Panc1 (cell line): Measurements from ENCODE around the gene BRD9. TPM values are rescaled to one million over a fixed set of nuclear protein-coding genes. Genes with fewer than 3 reads are reported as not detected.
A peak's percentile ranks its signal among the peaks of the same experiment; 100 is the strongest.
"Not testable (repeated sequence)": the region's sequence is repeated elsewhere in the genome, so short reads cannot be mapped to it uniquely, and the experiment has no call there.

Experiments used
- ATAC-seq: fragments of 200-7000 bp; cut with Tn5 transposase; 2 replicates; pipeline ENCODE4 v1.9.1; 2020; ENCODE audit warnings: mild to moderate bottlenecking, moderate library complexity
- BruUV-seq: library from RNA; stranded (reverse); fragments of 400-500 nt; replicated peaks from 2 replicates; lab custom pipeline; 2021; lab: Mats Ljungman, UMichigan
- CTCF ChIA-PET: fragments of 300-600 bp; sonication (Branson Sonifier 250); formaldehyde crosslinking; loops from one replicate; lab custom pipeline; 2022; ENCODE audit warnings: antibody characterized with exemption; lab: Charles Lee
- POLR2A ChIA-PET: fragments of 300-600 bp; sonication (Branson Sonifier 250); formaldehyde crosslinking; loops from one replicate; lab custom pipeline; 2022; ENCODE audit warnings: antibody characterized with exemption; lab: Charles Lee
- DNase-seq: peaks from one replicate; pipeline ENCODE4 v3.0.0-alpha.2; 2010; ENCODE audit warnings: low read depth, low spot score
- H3K27ac ChIP-seq: 2 replicates; pipeline ENCODE4 v1.5.1; 2011; ENCODE audit warnings: mild to moderate bottlenecking, low read length, inconsistent platforms
- H3K27me3 ChIP-seq: fragments of 200-500 bp; sonication (Bioruptor generic); 2 replicates; pipeline ENCODE4 v1.6.0; 2014; ENCODE audit warnings: low read length, inconsistent platforms; ENCODE audit not compliant: control insufficient read depth, insufficient read depth
- H3K36me3 ChIP-seq: fragments of 200-500 bp; sonication (Bioruptor generic); 2 replicates; pipeline ENCODE4 v1.5.1; 2014; ENCODE audit warnings: inconsistent platforms, mild to moderate bottlenecking, low read length, moderate library complexity; ENCODE audit not compliant: control insufficient read depth, insufficient read depth
- H3K4me1 ChIP-seq: 2 replicates; pipeline ENCODE4 v1.5.1; 2011; ENCODE audit warnings: inconsistent platforms, mild to moderate bottlenecking, low read length, moderate library complexity; ENCODE audit not compliant: control insufficient read depth, insufficient read depth
- H3K4me3 ChIP-seq, 2 experiments: 2 replicates each; pipeline ENCODE4 v1.5.1; 2011 to 2012; ENCODE audit warnings: low read depth in 2 of 2, low read length in 2 of 2, mild to moderate bottlenecking in 2 of 2, inconsistent platforms in 1 of 2, moderate library complexity in 1 of 2
- H3K9me3 ChIP-seq: fragments of 200-500 bp; sonication (Bioruptor generic); 2 replicates; pipeline ENCODE4 v1.5.1; 2014; ENCODE audit warnings: low read depth, mild to moderate bottlenecking, inconsistent platforms, low read length, moderate library complexity; ENCODE audit not compliant: control insufficient read depth, insufficient read depth
- TCF7L2 ChIP-seq: IDR thresholded peaks from 2 replicates; pipeline ENCODE4 v1.6.1; 2011; ENCODE audit warnings: mild to moderate bottlenecking, low read depth, low read length, inconsistent platforms
- in situ Hi-C: cut with HindIII; loops from 2 replicates; pipeline ENCODE4 v1.10.0; 2016; ENCODE audit warnings: low sequenced_read_pairs, low pct_unique_long_range_greater_than_20kb
- intact Hi-C: fragments of 100-400 bp; cut with micrococcal nuclease; formaldehyde crosslinking; loops from one replicate; pipeline ENCODE4 v1.10.0; 2022; ENCODE audit not compliant: unreplicated experiment
- total RNA-seq: library from RNA; stranded (reverse); gene quantifications from one replicate; pipeline ENCODE4 v1.2.1, GENCODE V29; 2021; ENCODE audit not compliant: unreplicated experiment
- TF ChIP-seq, protein P1 (sequence below): fragments of 450-650 bp; IDR thresholded peaks from 2 replicates; pipeline ENCODE4 v1.5.1; 2017; ENCODE audit warnings: mild to moderate bottlenecking

Gene BRD9
- total RNA-seq, 1 experiment from 2014 or later: 64.3 TPM

DNA sequence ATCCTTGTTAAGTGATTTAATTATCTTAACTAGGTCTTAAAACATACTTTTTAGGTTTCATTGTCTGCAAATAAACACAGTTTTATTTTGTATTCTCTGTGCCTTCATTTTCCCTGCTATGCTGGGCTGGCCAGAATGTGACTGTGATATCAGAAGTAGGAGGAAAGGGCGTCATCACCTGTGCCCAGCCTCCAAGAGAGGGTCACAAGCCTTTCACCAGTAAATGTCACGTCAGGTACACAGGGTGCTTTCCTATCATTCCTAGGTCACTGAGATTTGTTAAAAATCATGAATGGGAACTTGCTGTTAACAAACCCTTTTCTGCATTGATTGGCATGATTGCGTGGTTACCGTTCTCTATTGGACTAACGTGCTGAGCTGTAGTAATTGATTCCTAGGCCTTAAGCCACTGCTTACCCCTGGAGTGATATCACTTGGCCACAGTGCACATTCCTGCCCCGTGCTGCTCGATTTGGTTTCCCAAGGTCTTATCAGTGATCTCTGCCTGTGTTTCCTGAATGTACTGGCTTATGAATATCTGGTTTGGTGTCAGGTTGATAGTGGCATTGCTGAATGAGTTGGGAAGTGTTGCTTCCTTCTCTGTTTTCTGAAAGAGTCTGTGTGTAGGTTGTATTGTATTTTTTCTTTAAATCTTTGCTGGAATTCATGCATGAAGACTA, 56.5 kb downstream of the BRD9 start:
- DNase-seq, H3K27me3 ChIP-seq, ATAC-seq, H3K27ac ChIP-seq, POLR2A ChIA-PET, H3K9me3 ChIP-seq, H3K4me1 ChIP-seq, BruUV-seq, H3K4me3 ChIP-seq, H3K36me3 ChIP-seq, in situ Hi-C loops, CTCF ChIA-PET, intact Hi-C loops: not testable (repeated sequence)

DNA sequence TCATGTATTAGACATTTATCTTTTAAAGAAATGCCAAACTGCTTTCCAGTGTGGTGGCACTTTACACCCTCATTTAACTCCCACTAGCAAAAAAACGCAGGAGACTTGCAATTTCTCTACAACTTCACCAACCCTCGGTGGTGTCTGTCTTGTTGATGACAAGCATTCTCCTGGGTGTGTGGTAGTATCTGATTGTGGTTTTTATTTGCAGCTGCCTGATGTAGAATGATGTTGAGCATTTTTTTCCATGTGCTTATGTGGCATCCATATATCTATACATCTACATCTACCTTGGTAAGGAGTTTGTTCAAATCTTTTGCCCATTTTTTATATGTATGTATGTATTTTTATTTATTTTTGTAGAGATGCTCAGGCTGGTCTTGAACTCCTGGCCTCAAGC, 58.6 kb downstream of the BRD9 start:
- intact Hi-C loops, CTCF ChIA-PET, H3K4me3 ChIP-seq, POLR2A ChIA-PET, H3K27ac ChIP-seq, BruUV-seq, H3K27me3 ChIP-seq, in situ Hi-C loops, H3K9me3 ChIP-seq, H3K36me3 ChIP-seq, ATAC-seq, H3K4me1 ChIP-seq, DNase-seq: not testable (repeated sequence)

DNA sequence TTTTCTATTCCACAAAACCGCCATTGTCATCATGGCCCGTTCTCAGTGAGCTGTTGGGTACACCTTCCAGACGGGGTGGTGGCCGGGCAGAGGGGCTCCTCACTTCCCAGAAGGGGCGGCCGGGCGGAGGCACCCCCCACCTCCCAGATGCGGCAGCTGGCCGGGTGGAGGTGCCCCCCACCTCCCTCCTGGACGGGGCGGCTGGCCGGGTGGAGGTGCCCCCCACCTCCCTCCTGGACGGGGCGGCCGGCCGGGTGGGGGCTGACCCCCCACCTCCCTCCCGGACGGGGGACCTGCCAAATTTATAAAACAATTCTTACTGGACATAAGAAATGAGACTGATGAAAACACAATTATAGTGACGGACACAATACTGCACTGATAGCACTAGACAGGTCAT, 64.4 kb downstream of the BRD9 start:
- POLR2A ChIA-PET, CTCF ChIA-PET, H3K36me3 ChIP-seq, in situ Hi-C loops, intact Hi-C loops, H3K4me1 ChIP-seq, DNase-seq, H3K27ac ChIP-seq, BruUV-seq, H3K27me3 ChIP-seq, H3K4me3 ChIP-seq, H3K9me3 ChIP-seq, ATAC-seq: not testable (repeated sequence)

DNA sequence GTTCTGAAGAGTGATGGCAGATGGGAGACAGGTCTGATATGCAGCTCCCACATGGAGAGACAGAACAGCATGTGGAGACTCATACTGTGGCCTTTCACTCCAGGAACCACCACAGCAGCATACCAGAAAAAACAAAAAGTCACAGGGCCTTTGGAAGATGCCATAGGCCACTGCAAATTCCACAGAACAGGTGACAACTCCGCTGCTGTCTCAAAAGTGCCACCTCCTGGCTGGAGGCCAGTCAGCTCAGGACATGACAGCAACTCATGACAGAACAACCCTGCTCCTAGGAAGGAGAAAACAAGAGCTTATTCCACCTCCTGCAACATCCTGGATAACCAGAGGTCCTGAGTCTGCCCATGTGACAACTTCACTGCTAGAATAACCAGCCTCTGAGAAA, 67.1 kb downstream of the BRD9 start:
- DNase-seq, H3K36me3 ChIP-seq, CTCF ChIA-PET, POLR2A ChIA-PET, H3K27ac ChIP-seq, intact Hi-C loops, ATAC-seq, H3K4me3 ChIP-seq, H3K4me1 ChIP-seq, H3K27me3 ChIP-seq, in situ Hi-C loops, H3K9me3 ChIP-seq, BruUV-seq: not testable (repeated sequence)

DNA sequence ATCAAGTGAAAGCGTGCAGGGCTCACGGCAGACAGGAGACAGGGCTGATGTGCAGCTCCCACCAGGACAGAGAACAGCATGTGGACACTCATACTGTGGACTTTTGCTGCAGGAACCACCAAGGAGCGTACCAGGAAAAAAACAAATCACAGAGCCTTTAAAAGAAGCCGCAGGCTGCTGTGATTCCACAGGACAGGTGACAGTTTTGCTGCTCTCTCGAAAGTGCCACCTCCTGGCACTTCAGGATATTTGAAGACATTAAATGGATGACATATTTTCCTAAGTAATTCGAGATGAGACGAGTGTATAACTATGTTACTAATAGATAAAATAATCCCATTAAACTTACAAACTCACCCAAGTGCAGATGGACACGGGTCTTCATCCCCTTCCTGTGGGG, 71.1 kb downstream of the BRD9 start:
- intact Hi-C loops: no loop called here
- DNase-seq (no peak), ATAC-seq (no peak)
- Histone ChIP-seq H3K27me3 (no peaks in the 10 kb centered on the region), H3K4me3 (no peak overlapping the region), H3K9me3 (no peaks in the 10 kb centered on the region), H3K27ac (no peak overlapping the region), H3K4me1 (no peaks in the 10 kb centered on the region), H3K36me3 (no peaks in the 10 kb centered on the region)
- ChIA-PET CTCF (no interaction called here), POLR2A (no interaction called here)
- no peak for TF ChIP-seq TCF7L2
- TF ChIP-seq, protein P1, sequence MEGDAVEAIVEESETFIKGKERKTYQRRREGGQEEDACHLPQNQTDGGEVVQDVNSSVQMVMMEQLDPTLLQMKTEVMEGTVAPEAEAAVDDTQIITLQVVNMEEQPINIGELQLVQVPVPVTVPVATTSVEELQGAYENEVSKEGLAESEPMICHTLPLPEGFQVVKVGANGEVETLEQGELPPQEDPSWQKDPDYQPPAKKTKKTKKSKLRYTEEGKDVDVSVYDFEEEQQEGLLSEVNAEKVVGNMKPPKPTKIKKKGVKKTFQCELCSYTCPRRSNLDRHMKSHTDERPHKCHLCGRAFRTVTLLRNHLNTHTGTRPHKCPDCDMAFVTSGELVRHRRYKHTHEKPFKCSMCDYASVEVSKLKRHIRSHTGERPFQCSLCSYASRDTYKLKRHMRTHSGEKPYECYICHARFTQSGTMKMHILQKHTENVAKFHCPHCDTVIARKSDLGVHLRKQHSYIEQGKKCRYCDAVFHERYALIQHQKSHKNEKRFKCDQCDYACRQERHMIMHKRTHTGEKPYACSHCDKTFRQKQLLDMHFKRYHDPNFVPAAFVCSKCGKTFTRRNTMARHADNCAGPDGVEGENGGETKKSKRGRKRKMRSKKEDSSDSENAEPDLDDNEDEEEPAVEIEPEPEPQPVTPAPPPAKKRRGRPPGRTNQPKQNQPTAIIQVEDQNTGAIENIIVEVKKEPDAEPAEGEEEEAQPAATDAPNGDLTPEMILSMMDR: peak; percentile 19; the same call in 1 of the 2 replicates
- BruUV-seq: no TSS peak
- in situ Hi-C loops: no loop called here
